GM23248 (cell line): ENCODE measurements around the gene PCED1B. TPM values are rescaled to one million over a fixed set of nuclear protein-coding genes. Genes with fewer than 3 reads are reported as not detected.
"Not testable (repeated sequence)": the region's sequence is repeated elsewhere in the genome, so short reads cannot be mapped to it uniquely, and the experiment has no call there.

Experiments used
- DNase-seq: peaks from one replicate; pipeline ENCODE4 v3.0.0-alpha.2; 2015
- H2AFZ ChIP-seq: fragments of 200-600 bp; sonication (generic); 2 replicates; pipeline ENCODE4 v1.6.1; 2016; ENCODE audit warnings: antibody characterized with exemption
- H3F3A ChIP-seq: fragments of 200-600 bp; sonication (generic); 2 replicates; pipeline ENCODE4 v1.6.1; 2016; ENCODE audit warnings: mild to moderate bottlenecking, antibody characterized with exemption, mixed run types; ENCODE audit not compliant: insufficient read depth
- H3K27ac ChIP-seq: fragments of 200-600 bp; sonication (generic); 2 replicates; pipeline ENCODE4 v1.5.1; 2016; ENCODE audit warnings: mild to moderate bottlenecking
- H3K27me3 ChIP-seq: fragments of 200-600 bp; sonication (generic); replicated peaks from 2 replicates; pipeline ENCODE4 v1.6.1; 2016; ENCODE audit warnings: mild to moderate bottlenecking; ENCODE audit not compliant: insufficient read depth
- H3K36me3 ChIP-seq: fragments of 200-600 bp; sonication (generic); 2 replicates; pipeline ENCODE4 v1.6.1; 2016; ENCODE audit warnings: low read depth, mild to moderate bottlenecking
- H3K4me1 ChIP-seq: fragments of 200-600 bp; sonication (generic); 2 replicates; pipeline ENCODE4 v1.6.1; 2016; ENCODE audit warnings: mild to moderate bottlenecking; ENCODE audit not compliant: insufficient read depth
- H3K4me2 ChIP-seq: fragments of 200-600 bp; sonication (generic); one replicate; pipeline ENCODE4 v1.6.1; 2016; ENCODE audit warnings: mild to moderate bottlenecking; ENCODE audit not compliant: unreplicated experiment
- H3K4me3 ChIP-seq: fragments of 200-600 bp; sonication (generic); 2 replicates; pipeline ENCODE4 v1.5.1; 2016; ENCODE audit warnings: mild to moderate bottlenecking
- H3K79me2 ChIP-seq: fragments of 200-600 bp; sonication (generic); 2 replicates; pipeline ENCODE4 v1.6.1; 2016; ENCODE audit warnings: mild to moderate bottlenecking; ENCODE audit not compliant: insufficient read depth
- H3K9ac ChIP-seq: fragments of 200-600 bp; sonication (generic); 2 replicates; pipeline ENCODE4 v1.6.1; 2016; ENCODE audit warnings: mild to moderate bottlenecking
- H3K9me2 ChIP-seq: fragments of 200-600 bp; sonication (generic); 2 replicates; pipeline ENCODE4 v1.6.1; 2016; ENCODE audit warnings: mixed run types, mild to moderate bottlenecking, moderate library complexity; ENCODE audit not compliant: insufficient read depth
- H3K9me3 ChIP-seq: fragments of 200-600 bp; sonication (generic); one replicate; pipeline ENCODE4 v1.6.1; 2017; ENCODE audit warnings: low read depth
- H4K20me1 ChIP-seq: fragments of 200-600 bp; sonication (generic); 2 replicates; pipeline ENCODE4 v1.6.0; 2016; ENCODE audit not compliant: insufficient read depth
- EZH2 ChIP-seq: fragments of 200-600 bp; sonication (generic); IDR thresholded peaks from 2 replicates; pipeline ENCODE4 v1.6.1; 2018; ENCODE audit warnings: antibody characterized with exemption, mild to moderate bottlenecking; ENCODE audit not compliant: insufficient read depth, poor library complexity, severe bottlenecking
- EZH2phosphoT487 ChIP-seq: fragments of 200-600 bp; sonication (generic); IDR thresholded peaks from 2 replicates; pipeline ENCODE4 v1.6.1; 2018; ENCODE audit warnings: antibody characterized with exemption, moderate library complexity, mild to moderate bottlenecking, low read depth; ENCODE audit not compliant: insufficient read depth
- WGBS, 2 experiments: methylation state at CpG; one replicate each; pipeline ENCODE4 v1.1.6; 2015 to 2017; ENCODE audit warnings: low lambda C conversion rate in 2 of 2, low coverage in 1 of 2; ENCODE audit errors: missing lambda C conversion rate in 2 of 2; 5-methylcytosine and 5-hydroxymethylcytosine counted together
- in situ Hi-C: fragments of 300-500 bp; cut with MboI; formaldehyde crosslinking; loops from 2 replicates; pipeline ENCODE4 v1.15.0; 2020
- polyA plus RNA-seq: library from polyadenylated mRNA; unstranded; fragments of >200 nt; fragmentation: Nextera tagmentation; extraction: Ambion mirVana; gene quantifications from 2 replicates; pipeline ENCODE4 v1.2.1, GENCODE V29; 2016
- total RNA-seq: library from RNA; depleted of rRNA; stranded (reverse); fragments of >200 nt; shearing (Covaris generic); gene quantifications from 2 replicates; pipeline ENCODE4 v1.2.3, GENCODE V29; 2014

Gene PCED1B
- total and polyA plus RNA-seq, 2 experiments from 2014 or later: 3.5 to 3.6 TPM

GRCh38 chr12:47039079-47039478, 40.3 kb upstream of the PCED1B start:
- in situ Hi-C loops: loop anchor here (10.0 kb wide), 2 partner anchors 266 to 626 kb away; no protein-coding TSS in a partner anchor
- no peaks in the 10 kb centered on the region for H4K20me1 ChIP-seq
- H3K9me3 ChIP-seq: no peaks in the 10 kb centered on the region
- no peak for TF ChIP-seq EZH2phosphoT487
- TF ChIP-seq EZH2: no peak
- 71 to 75% methylated on average over 2 of the region's 2 CpGs for WGBS, 2 experiments
- H3K79me2 ChIP-seq: no peaks in the 10 kb centered on the region
- no peak overlapping the region for H2AFZ ChIP-seq
- H3K4me3 ChIP-seq: no peak overlapping the region
- H3K27me3 ChIP-seq: no peaks in the 10 kb centered on the region
- H3K4me1 ChIP-seq: no peaks in the 10 kb centered on the region; the same call in 1 of the 2 replicates
- H3K4me2 ChIP-seq: no peak overlapping the region
- no peaks in the 10 kb centered on the region for H3F3A ChIP-seq
- H3K36me3 ChIP-seq: no peaks in the 10 kb centered on the region
- H3K9ac ChIP-seq: no peak overlapping the region
- H3K27ac ChIP-seq: no peak overlapping the region
- H3K9me2 ChIP-seq: no peaks in the 10 kb centered on the region
- DNase-seq: no peak

- WGBS, 2 experiments: 21 to 43% methylated on average over 1 of the region's 1 CpG
These were observed 39.7 kb upstream of the PCED1B start for GRCh38 chr12:47039756-47040155.

GRCh38 chr12:47041327-47041726, 38.1 kb upstream of the PCED1B start:
- in situ Hi-C loops: no loop called here
- H3K27ac ChIP-seq: no peak overlapping the region
- 74% methylated on average over 4 of the region's 4 CpGs for WGBS, 2 experiments

More at GRCh38 chr12:47039756-47040155, 39.7 kb upstream of the PCED1B start:
- TF ChIP-seq EZH2 (no peak), EZH2phosphoT487 (no peak)
- H2AFZ ChIP-seq: no peak overlapping the region
- no peak overlapping the region for H3K27ac ChIP-seq
- H4K20me1 ChIP-seq: no peaks in the 10 kb centered on the region
- H3K9ac ChIP-seq: no peak overlapping the region
- no peaks in the 10 kb centered on the region for H3K79me2 ChIP-seq
- H3K9me3 ChIP-seq: no peaks in the 10 kb centered on the region
- H3K4me1 ChIP-seq: no peaks in the 10 kb centered on the region
- in situ Hi-C loops: loop anchor here (10.0 kb wide), 2 partner anchors 265 to 625 kb away; no protein-coding TSS in a partner anchor
- no peaks in the 10 kb centered on the region for H3K9me2 ChIP-seq
- no peak overlapping the region for H3K4me3 ChIP-seq
- no peak overlapping the region for H3K4me2 ChIP-seq
- DNase-seq: no peak
- H3F3A ChIP-seq: no peaks in the 10 kb centered on the region
- H3K36me3 ChIP-seq: no peaks in the 10 kb centered on the region
- H3K27me3 ChIP-seq: no peaks in the 10 kb centered on the region

GRCh38 chr12:47048541-47048940, 30.9 kb upstream of the PCED1B start:
- Histone ChIP-seq H2AFZ (no peak overlapping the region), H3K4me2 (no peak overlapping the region), H3F3A (no peaks in the 10 kb centered on the region), H3K9me3 (peaks cover 4% of the 10 kb centered on the region), H3K4me1 (no peaks in the 10 kb centered on the region), H3K79me2 (no peaks in the 10 kb centered on the region), H3K4me3 (no peak overlapping the region), H3K36me3 (no peaks in the 10 kb centered on the region), H3K9me2 (no peaks in the 10 kb centered on the region), H3K27me3 (no peaks in the 10 kb centered on the region), H4K20me1 (no peaks in the 10 kb centered on the region), H3K27ac (no peak overlapping the region), H3K9ac (no peak overlapping the region)
- in situ Hi-C loops: no loop called here
- DNase-seq: no peak
- no peak for TF ChIP-seq EZH2
- no peak for TF ChIP-seq EZH2phosphoT487

More at GRCh38 chr12:47041327-47041726, 38.1 kb upstream of the PCED1B start:
- no peaks in the 10 kb centered on the region for H3K9me3 ChIP-seq
- TF ChIP-seq EZH2phosphoT487 (no peak), EZH2 (no peak)
- H3K4me1 ChIP-seq: no peaks in the 10 kb centered on the region
- H3K27me3 ChIP-seq: no peaks in the 10 kb centered on the region
- no peak for DNase-seq
- no peaks in the 10 kb centered on the region for H3F3A ChIP-seq
- no peaks in the 10 kb centered on the region for H3K36me3 ChIP-seq
- H3K4me2 ChIP-seq: no peak overlapping the region
- H4K20me1 ChIP-seq: no peaks in the 10 kb centered on the region
- no peak overlapping the region for H3K4me3 ChIP-seq
- no peak overlapping the region for H3K9ac ChIP-seq
- H2AFZ ChIP-seq: no peak overlapping the region
- H3K9me2 ChIP-seq: no peaks in the 10 kb centered on the region
- no peaks in the 10 kb centered on the region for H3K79me2 ChIP-seq

GRCh38 chr12:47051291-47051690, 28.1 kb upstream of the PCED1B start:
- H3K4me2 ChIP-seq, H3K9me2 ChIP-seq, H2AFZ ChIP-seq, H3K9ac ChIP-seq, H3K9me3 ChIP-seq, in situ Hi-C loops, H3K4me3 ChIP-seq, H3K27ac ChIP-seq, H3K79me2 ChIP-seq, H4K20me1 ChIP-seq, H3K36me3 ChIP-seq, H3K4me1 ChIP-seq, DNase-seq, H3F3A ChIP-seq: not testable (repeated sequence)
- WGBS, 2 experiments: 54 to 73% methylated on average over 3 of the region's 3 CpGs
- H3K27me3 ChIP-seq: peaks cover 11% of the 10 kb centered on the region; the same call in 1 of the 2 replicates
